ENCODE measurements around the gene LMO3.

GRCh38 chr12:16599081-16599480 is 6.9 kb downstream of the LMO3 start:
- TF ChIP-seq CTCF (IDR thresholded peaks at IDR 0.05; ENCODE audit: insufficient read depth, low read depth, low read length) (no peak), EZH2 (IDR thresholded peaks at IDR 0.05; ENCODE audit: insufficient read depth, low read length) (no peak)

Data from astrocyte (in vitro differentiated cells and primary cell).